Right atrium auricular region (tissue), 2 donors: ENCODE data around the gene ST6GALNAC2. TPM values are rescaled to one million over a fixed set of nuclear protein-coding genes. Genes with fewer than 3 reads are reported as not detected.

Experiments
- DNase-seq: peaks from one replicate; pipeline ENCODE4 v3.0.0-alpha.2; 2019; ENCODE audit warnings: low spot score
- H3K27ac ChIP-seq, 2 donors: fragments of 200-600 bp; sonication (generic); 1 replicate in 1 of 2; 2 replicates in 1 of 2; pipeline ENCODE4 v1.5.1; 2016 to 2019
- H3K27me3 ChIP-seq, 2 donors: fragments of 200-600 bp; sonication (generic); one replicate each; pipeline versions ENCODE4 v1.5.1 to v1.6.0; 2017 to 2019
- H3K36me3 ChIP-seq: fragments of 200-600 bp; sonication (generic); one replicate; pipeline ENCODE4 v1.5.1; 2016
- H3K4me1 ChIP-seq, 2 donors: fragments of 200-600 bp; sonication (generic); one replicate each; pipeline versions ENCODE4 v1.5.1 to v1.6.0; 2017 to 2019
- H3K4me3 ChIP-seq, 2 donors: fragments of 200-600 bp; sonication (generic); 1 replicate in 1 of 2; 2 replicates in 1 of 2; pipeline ENCODE4 v1.5.1; 2017 to 2019; ENCODE audit warnings: mild to moderate bottlenecking in 1 of 2, moderate library complexity in 1 of 2
- H3K9me3 ChIP-seq, 2 donors: fragments of 200-600 bp; sonication (generic); one replicate each; pipeline ENCODE4 v1.5.1; 2019
- CTCF ChIP-seq, 2 donors: fragments of 200-600 bp; sonication (generic); IDR thresholded peaks; one replicate each; pipeline ENCODE4 v1.5.1; 2019; ENCODE audit warnings: antibody characterized with exemption in 2 of 2
- total RNA-seq, 2 donors: library from RNA; depleted of rRNA; stranded (reverse); fragments of >200 nt; gene quantifications; one replicate each; pipeline ENCODE4 v1.1.0, GENCODE V29; 2016

The ST6GALNAC2 gene
- total RNA-seq, 2 donors from 2014 or later = 4.5 to 6.4 TPM

GRCh38 chr17:76532072-76532651, 53.5 kb downstream of the ST6GALNAC2 start:
- no peak for DNase-seq
- Histone ChIP-seq H3K27me3 (no peaks in the 10 kb centered on the region), H3K4me1 (peaks cover 0 to 76% of the 10 kb centered on the region in 2 donors), H3K9me3 (no peaks in the 10 kb centered on the region), H3K36me3 (peaks cover 8% of the 10 kb centered on the region), H3K4me3 (no peak overlapping the region), H3K27ac (peak overlapping the region; percentile 94)
- no peak for TF ChIP-seq CTCF (IDR thresholded peaks at IDR 0.05)

DNA sequence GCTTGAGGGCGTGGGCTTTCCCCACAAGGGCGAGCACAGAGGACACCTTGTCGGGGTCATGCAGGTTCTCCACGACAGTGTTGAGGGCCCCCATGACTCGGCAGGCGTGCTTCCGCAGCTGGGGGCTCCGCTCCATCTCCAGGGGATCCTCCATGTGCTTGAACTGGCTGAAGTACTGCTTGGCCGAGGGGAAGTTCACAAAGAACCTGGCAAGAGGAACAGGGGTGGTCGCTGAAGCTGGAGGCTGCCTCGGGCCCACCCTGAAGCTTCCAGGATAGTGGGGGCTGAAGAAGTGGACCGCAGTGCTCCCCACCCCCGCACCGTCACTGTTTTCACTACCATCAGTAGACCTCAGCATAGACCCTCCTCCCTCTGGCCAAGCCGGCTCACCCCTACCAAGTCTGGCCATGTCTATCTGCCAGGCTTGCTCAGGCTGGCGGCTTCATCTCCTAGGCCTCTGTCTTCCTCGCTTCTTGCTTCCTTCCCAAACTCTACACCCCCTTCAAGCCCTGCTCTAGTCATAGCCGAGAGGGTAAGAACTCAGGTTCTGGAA, 54.1 kb downstream of the ST6GALNAC2 start:
- no peaks in the 10 kb centered on the region for H3K9me3 ChIP-seq
- H3K4me1 ChIP-seq = peaks cover 0 to 74% of the 10 kb centered on the region in 2 donors
- DNase-seq = no peak
- H3K27ac ChIP-seq = peak overlapping the region; percentile 94
- H3K27me3 ChIP-seq = no peaks in the 10 kb centered on the region
- H3K4me3 ChIP-seq = no peak overlapping the region
- peaks cover 8% of the 10 kb centered on the region for H3K36me3 ChIP-seq
- no peak for TF ChIP-seq CTCF (IDR thresholded peaks at IDR 0.05)

DNA sequence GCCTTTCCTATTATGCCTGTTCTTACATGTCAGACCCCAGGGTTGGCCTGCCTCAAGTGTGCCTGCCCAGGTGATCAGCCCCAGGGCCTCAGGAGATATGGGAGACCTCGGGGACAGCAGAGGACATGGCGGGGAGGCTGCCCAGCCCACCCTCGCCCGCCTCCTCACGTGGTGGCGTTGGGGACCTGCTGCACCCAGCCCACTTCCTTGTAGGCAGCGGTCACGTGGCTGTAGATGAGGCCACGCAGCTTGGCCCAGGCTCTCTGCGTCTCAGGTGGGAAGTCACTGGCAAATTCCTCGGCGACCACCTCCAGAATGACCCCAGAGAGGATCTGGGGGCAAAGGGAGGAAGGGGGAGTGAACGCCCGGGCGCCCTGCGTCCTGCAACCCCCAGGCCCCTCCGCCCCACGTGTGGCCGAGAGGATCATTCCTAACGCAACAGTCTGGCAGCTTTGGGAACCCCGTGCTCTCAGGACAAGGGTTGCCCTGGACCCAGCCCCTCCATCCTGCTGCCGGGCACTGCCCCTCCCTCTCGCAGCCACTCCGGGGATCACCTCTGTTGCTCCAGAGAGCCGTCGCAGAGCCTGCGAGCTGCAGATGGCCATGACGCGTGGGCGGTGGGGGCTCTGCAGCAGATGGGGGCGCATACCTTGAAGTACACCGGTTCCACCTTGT, 54.7 kb downstream of the ST6GALNAC2 start:
- Histone ChIP-seq H3K9me3 (no peaks in the 10 kb centered on the region), H3K27me3 (no peaks in the 10 kb centered on the region), H3K27ac (peak overlapping the region; percentile 94), H3K36me3 (peaks cover 8% of the 10 kb centered on the region), H3K4me3 (no peak overlapping the region), H3K4me1 (peaks cover 0 to 67% of the 10 kb centered on the region in 2 donors)
- TF ChIP-seq CTCF (IDR thresholded peaks at IDR 0.05) = no peak
- DNase-seq = no peak

- Histone ChIP-seq H3K27me3 (no peaks in the 10 kb centered on the region), H3K4me3 (no peak overlapping the region), H3K27ac (peak overlapping the region; percentile 94), H3K36me3 (peaks cover 8% of the 10 kb centered on the region), H3K9me3 (no peaks in the 10 kb centered on the region), H3K4me1 (peaks cover 0 to 64% of the 10 kb centered on the region in 2 donors)
- TF ChIP-seq CTCF (IDR thresholded peaks at IDR 0.05) = no peak
- peak; percentile 92 for DNase-seq
Measured at GRCh38 chr17:76530095-76530723, 55.5 kb downstream of the ST6GALNAC2 start.

- TF ChIP-seq CTCF (IDR thresholded peaks at IDR 0.05) = no peak
- DNase-seq = peak; percentile 96
- Histone ChIP-seq H3K36me3 (peaks cover 8% of the 10 kb centered on the region), H3K4me3 (no peak overlapping the region), H3K9me3 (no peaks in the 10 kb centered on the region), H3K27me3 (no peaks in the 10 kb centered on the region), H3K27ac (peak overlapping the region; percentile 94), H3K4me1 (peaks cover 0 to 64% of the 10 kb centered on the region in 2 donors)
Measured at GRCh38 chr17:76529224-76530094, 56.2 kb downstream of the ST6GALNAC2 start.
